Measurements from ENCODE around the gene IL10RB.
"Not testable (repeated sequence)": the region's sequence is repeated elsewhere in the genome, so short reads cannot be mapped to it uniquely, and the experiment has no call there.

IL10RB gene

GRCh38 chr21:33266050-33266788, at the start of gene IL10RB:
Gene IL10RB (plus strand): TSS chr21:33266367. CDS start chr21:33266466, 99 bp downstream.
- DNase-seq (ENCODE audit: low read depth), result peak; percentile 68

GRCh38 chr21:33217138-33217520, 49.0 kb upstream of the IL10RB start:
- DNase-seq (ENCODE audit: low read depth), result no peak

- DNase-seq (ENCODE audit: low read depth), result no peak
Measured at GRCh38 chr21:33219300-33219699, 46.9 kb upstream of the IL10RB start.

GRCh38 chr21:33219954-33220353, 46.2 kb upstream of the IL10RB start:
- no peak for DNase-seq (ENCODE audit: low read depth)

- not testable (repeated sequence) for DNase-seq (ENCODE audit: low read depth)
Measured at GRCh38 chr21:33225376-33225775, 40.8 kb upstream of the IL10RB start.

GRCh38 chr21:33228455-33228854, 37.7 kb upstream of the IL10RB start:
- DNase-seq (ENCODE audit: low read depth), result no peak

- DNase-seq (ENCODE audit: low read depth), result no peak
Measured at GRCh38 chr21:33229099-33229783, 36.9 kb upstream of the IL10RB start.

- peak; percentile 74 for DNase-seq (ENCODE audit: low read depth)
Measured at GRCh38 chr21:33229784-33230544, 36.2 kb upstream of the IL10RB start, which contains the start of gene IFNAR2. Gene IFNAR2 (plus strand): TSS chr21:33229938. CDS start chr21:33241923, 11,985 bp downstream.

GRCh38 chr21:33230545-33231324, 35.4 kb upstream of the IL10RB start:
- peak; percentile 67 for DNase-seq (ENCODE audit: low read depth)

- no peak for DNase-seq (ENCODE audit: low read depth)
Measured at GRCh38 chr21:33231526-33231925, 34.6 kb upstream of the IL10RB start.

GRCh38 chr21:33232291-33233034, 33.7 kb upstream of the IL10RB start:
- no peak for DNase-seq (ENCODE audit: low read depth)

GRCh38 chr21:33234635-33235520, 31.3 kb upstream of the IL10RB start:
- no peak for DNase-seq (ENCODE audit: low read depth)

- no peak for DNase-seq (ENCODE audit: low read depth)
Measured at GRCh38 chr21:33236013-33236686, 30.0 kb upstream of the IL10RB start.

- no peak for DNase-seq (ENCODE audit: low read depth)
Measured at GRCh38 chr21:33236766-33237165, 29.4 kb upstream of the IL10RB start.

GRCh38 chr21:33237486-33237885, 28.7 kb upstream of the IL10RB start:
- no peak for DNase-seq (ENCODE audit: low read depth)

- peak; percentile 9 for DNase-seq (ENCODE audit: low read depth)
Measured at GRCh38 chr21:33238146-33238545, 28.0 kb upstream of the IL10RB start.

GRCh38 chr21:33238565-33239255, 27.5 kb upstream of the IL10RB start:
- DNase-seq (ENCODE audit: low read depth), result peak; percentile 18

- not testable (repeated sequence) for DNase-seq (ENCODE audit: low read depth)
Measured at GRCh38 chr21:33239559-33240127, 26.5 kb upstream of the IL10RB start.

GRCh38 chr21:33240404-33240803, 25.8 kb upstream of the IL10RB start:
- no peak for DNase-seq (ENCODE audit: low read depth)

Measured in ELR (cell line).